HG02970 (cell line): Measurements from ENCODE around the gene POLE2.
"Not testable (repeated sequence)": the region's sequence is repeated elsewhere in the genome, so short reads cannot be mapped to it uniquely, and the experiment has no call there.

Source experiments
- ATAC-seq: cut with Tn5 transposase; IDR thresholded peaks from one replicate; pipeline ENCODE4 v1.9.1; 2021; ENCODE audit warnings: mild to moderate bottlenecking, moderate library complexity, moderate number of reproducible peaks; ENCODE audit not compliant: unreplicated experiment, low FRiP score

The POLE2 gene

GRCh38 chr14:49620182-49621113 lies 67.6 kb downstream of the POLE2 start, which contains the start of the genes MGAT2 and RPL36AL:
MGAT2 (plus strand) TSS chr14:49620799; CDS start chr14:49621269, 470 bp downstream.
RPL36AL (minus strand) TSS chr14:49620626; CDS start chr14:49619104, 1,522 bp downstream.
- peak; percentile 93 for ATAC-seq

- ATAC-seq, result no peak
These were observed 68.3 kb downstream of the POLE2 start for GRCh38 chr14:49619730-49620129.

GRCh38 chr14:49619273-49619672 lies 68.7 kb downstream of the POLE2 start:
- not testable (repeated sequence) for ATAC-seq

GRCh38 chr14:49617852-49618519 lies 70.0 kb downstream of the POLE2 start:
- ATAC-seq, result no peak

GRCh38 chr14:49615776-49616175 lies 72.2 kb downstream of the POLE2 start:
- no peak for ATAC-seq

GRCh38 chr14:49614196-49614595 lies 73.8 kb downstream of the POLE2 start:
- ATAC-seq, result no peak

GRCh38 chr14:49612671-49613070 lies 75.3 kb downstream of the POLE2 start:
- no peak for ATAC-seq

GRCh38 chr14:49612251-49612650 lies 75.8 kb downstream of the POLE2 start:
- no peak for ATAC-seq

- ATAC-seq, result no peak
These were observed 80.4 kb downstream of the POLE2 start for GRCh38 chr14:49607583-49607982.

- ATAC-seq, result peak; percentile 60
These were observed 89.3 kb downstream of the POLE2 start, which contains the start of gene LRR1 for GRCh38 chr14:49598485-49599300. LRR1 (plus strand) TSS chr14:49598940; CDS start chr14:49599021, 81 bp downstream.

- ATAC-seq, result no peak
These were observed 89.9 kb downstream of the POLE2 start for GRCh38 chr14:49598189-49598484.

- no peak for ATAC-seq
These were observed 93.5 kb downstream of the POLE2 start for GRCh38 chr14:49594347-49595091.
